Dermis microvascular lymphatic vessel endothelial cell (primary cell): ENCODE measurements around the gene UBE2L5. TPM values are rescaled to one million over a fixed set of nuclear protein-coding genes. Genes with fewer than 3 reads are reported as not detected.
A peak's percentile ranks its signal among the peaks of the same experiment; 100 is the strongest.
"Not testable (repeated sequence)": the region's sequence is repeated elsewhere in the genome, so short reads cannot be mapped to it uniquely, and the experiment has no call there.

Experiments
- DNase-seq, 2 donors: peaks; one replicate each; pipeline versions ENCODE4 v3.0.0 to v3.0.0-alpha.2; 2010; ENCODE audit warnings: low read depth in 2 of 2
- total RNA-seq: library from RNA; depleted of rRNA; stranded (reverse); fragments of >200 nt; gene quantifications from 2 replicates; pipeline ENCODE4 v1.2.1, GENCODE V29; 2014

UBE2L5 gene
- total RNA-seq, 1 donor from 2014 or later: not detected

DNA sequence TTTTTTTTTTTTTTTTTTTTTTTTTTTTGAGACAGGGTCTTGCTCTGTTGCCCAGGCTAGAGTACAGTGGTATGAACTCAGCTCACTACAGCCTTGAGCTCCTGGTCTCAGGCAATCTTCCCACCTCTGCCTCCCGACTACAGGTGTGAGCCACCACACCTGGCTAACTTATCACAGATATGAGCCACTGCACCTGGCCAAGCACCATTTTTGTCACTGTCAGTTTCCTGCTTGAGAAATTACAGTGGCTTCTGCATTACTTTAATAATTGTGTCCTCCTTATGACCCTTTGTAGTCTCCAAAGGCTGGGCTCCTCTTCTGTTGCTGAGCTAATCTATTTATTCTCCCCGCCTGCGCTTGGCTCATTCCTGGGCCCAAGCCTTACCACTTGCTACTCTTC, 16.0 kb downstream of the UBE2L5 start:
- no peak for DNase-seq

- no peak for DNase-seq
These were observed 18.8 kb downstream of the UBE2L5 start for GRCh38 chr13:30440910-30441703.

DNA sequence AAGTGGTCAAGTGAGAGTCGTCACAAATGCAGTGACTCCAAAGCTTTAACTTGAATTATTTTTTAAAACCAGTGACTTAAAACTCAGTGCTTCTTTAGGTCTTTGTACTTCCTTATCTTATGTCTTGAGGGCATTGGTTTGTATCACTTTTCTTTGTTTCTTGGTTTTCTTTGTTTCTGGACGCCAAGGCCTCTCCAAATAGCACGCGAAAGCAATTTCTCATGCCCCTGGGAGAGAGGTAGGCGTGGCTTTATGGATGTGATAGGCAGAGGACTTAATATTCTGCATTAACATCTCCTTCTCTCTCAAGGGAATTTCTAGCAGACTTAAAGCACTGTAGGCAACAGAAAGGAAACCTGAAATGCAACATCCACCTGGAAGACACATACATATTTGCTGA, 20.6 kb downstream of the UBE2L5 start:
- DNase-seq: no peak

GRCh38 chr13:30443491-30443890, 21.2 kb downstream of the UBE2L5 start:
- DNase-seq: not testable (repeated sequence)

- no peak for DNase-seq
These were observed 21.7 kb downstream of the UBE2L5 start for GRCh38 chr13:30443957-30444404.

- DNase-seq: no peak
These were observed 23.8 kb downstream of the UBE2L5 start for GRCh38 chr13:30446126-30446500.

GRCh38 chr13:30448441-30448840, 26.1 kb downstream of the UBE2L5 start:
- no peak for DNase-seq

DNA sequence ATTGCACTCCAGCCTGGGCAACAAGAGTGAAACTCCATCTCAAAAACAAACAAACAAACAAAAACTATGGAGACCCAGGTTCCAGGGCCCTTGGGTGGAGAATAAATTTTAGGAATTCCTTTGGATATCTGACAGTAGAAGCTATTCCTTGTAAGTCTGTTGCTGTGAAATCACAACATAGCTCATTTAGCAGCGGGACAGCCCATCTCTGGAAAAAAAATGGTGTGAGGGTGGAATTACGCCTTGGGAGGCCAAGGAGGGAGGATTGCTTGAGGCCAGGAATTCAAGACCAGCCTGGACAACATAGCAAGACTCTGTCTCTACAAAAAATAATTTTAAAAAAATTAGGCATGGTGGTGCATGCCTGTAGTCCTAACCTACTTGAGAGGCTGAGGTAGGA, 27.8 kb downstream of the UBE2L5 start:
- no peak for DNase-seq

GRCh38 chr13:30451476-30451875, 29.2 kb downstream of the UBE2L5 start:
- not testable (repeated sequence) for DNase-seq

DNA sequence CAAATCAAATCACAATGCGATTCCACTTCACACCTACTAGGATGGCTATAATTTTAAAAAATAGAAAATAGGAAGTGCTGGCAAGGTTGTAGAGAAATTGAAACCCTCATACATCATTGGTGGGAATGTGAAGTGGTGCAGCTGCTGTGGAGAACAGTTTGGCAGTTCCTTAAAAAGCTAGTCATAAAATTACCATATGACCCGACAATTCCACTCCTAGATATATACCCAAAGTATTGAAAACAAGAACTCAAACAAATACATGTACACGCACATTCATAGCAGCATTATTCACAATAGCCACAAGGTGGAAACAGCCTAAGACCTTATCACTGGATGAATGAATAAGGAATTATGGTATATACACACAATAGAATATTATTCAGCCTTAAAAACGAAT, 31.4 kb downstream of the UBE2L5 start:
- peak in 1 of 2 donors; percentile 13 for DNase-seq

DNA sequence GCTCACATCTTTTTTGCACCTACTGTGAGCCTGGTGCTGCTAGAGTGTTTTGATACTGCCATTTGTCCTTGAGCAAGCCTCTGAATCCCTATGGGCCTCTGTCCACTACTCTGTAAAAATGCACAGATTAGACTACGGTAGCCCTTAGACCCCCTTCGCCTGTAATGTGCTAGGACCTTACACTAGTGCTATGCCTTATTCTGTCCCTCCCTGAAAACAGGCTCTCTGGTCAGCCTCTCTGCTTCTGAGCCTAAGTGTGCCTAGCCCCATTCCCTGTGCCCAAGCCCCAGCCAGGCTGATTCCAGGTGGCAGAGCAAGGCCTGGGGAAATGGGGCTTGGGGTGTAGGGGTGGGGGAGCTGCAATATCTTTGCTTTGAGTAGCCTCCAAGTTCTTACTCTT, 32.7 kb downstream of the UBE2L5 start:
- DNase-seq: no peak

GRCh38 chr13:30456290-30456689, 34.0 kb downstream of the UBE2L5 start:
- DNase-seq: no peak

- DNase-seq: no peak
These were observed 35.1 kb downstream of the UBE2L5 start for GRCh38 chr13:30457306-30457891.

DNA sequence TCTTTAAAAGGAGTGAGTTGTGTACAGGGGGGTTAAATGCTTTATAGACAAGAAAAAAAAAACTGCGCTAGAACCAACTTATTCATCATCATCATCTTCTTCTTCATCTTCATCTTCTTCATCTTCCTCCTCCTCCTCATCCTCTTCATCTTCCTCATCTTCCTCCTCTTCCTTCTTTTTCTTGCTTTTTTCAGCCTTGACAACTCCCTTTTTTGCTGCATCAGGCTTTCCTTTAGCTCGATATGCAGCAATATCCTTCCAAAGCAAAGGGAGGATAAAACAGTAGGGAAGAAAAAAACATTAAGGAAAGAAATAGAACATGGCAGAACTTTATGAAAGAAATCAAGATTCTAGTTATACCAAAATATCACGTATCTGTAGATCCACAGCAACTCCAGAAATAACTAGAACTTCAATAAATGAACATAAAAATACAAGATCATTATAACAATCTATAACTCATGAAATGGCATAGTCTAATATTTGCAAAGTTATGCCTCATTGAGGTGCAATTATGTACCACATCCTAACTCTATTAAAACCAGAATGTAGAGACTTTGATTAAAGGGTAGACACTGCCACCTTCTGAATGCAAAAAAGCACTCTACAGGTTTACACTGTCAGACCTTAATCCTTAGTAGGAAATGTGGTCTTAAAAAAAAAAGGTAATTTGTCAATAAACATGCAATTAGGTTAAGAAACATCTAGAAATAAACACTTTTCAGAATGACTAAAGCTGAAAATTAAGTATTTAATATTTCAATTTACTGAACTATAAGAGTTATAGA, 39.2 kb downstream of the UBE2L5 start:
- DNase-seq: peak; percentile 40 to 41

DNA sequence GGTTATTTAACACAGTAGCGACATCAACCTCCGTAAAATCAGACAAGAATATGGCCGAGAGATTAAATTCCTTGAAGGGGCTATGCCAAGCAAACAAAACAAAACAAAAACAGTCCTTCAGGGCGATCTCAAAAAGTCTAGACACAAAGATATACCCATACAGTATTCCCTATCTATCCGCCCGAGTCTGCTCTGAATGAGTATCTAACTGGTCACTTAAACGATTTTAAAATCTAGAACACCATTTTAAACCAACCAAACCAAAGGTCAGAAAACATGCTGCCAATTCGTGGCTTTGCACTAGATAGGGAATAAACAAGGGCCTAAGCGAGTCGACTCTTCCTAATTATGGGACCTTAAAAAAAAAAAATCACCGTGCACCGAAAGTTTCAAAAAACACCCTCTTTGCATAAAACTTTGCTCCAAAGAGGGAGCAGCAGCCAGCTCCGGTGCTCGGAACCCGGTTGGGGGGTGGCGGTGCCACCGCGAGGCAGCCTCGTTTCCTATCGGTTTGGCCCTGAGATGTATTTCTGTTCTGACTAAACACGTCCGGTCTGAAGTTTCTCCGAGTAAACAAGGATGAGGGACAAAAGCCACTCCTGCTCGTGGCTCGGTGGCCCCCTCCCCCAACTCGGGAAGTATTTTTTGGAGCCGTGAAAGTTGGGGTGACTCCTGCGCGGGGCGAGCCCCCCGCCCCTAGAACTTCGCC, 41.6 kb downstream of the UBE2L5 start:
- DNase-seq: peak; percentile 69 to 86

- DNase-seq: peak; percentile 31 to 83
These were observed 42.4 kb downstream of the UBE2L5 start for GRCh38 chr13:30464496-30465342.

GRCh38 chr13:30465343-30465592, 43.0 kb downstream of the UBE2L5 start:
- no peak for DNase-seq

- peak; percentile 98 to 99 for DNase-seq
These were observed 43.5 kb downstream of the UBE2L5 start, which contains the start of gene HMGB1 for GRCh38 chr13:30465593-30466357. Gene HMGB1, minus strand, starts transcription at chr13:30465936. Its CDS starts 2,256 bp downstream, at chr13:30463680.

DNA sequence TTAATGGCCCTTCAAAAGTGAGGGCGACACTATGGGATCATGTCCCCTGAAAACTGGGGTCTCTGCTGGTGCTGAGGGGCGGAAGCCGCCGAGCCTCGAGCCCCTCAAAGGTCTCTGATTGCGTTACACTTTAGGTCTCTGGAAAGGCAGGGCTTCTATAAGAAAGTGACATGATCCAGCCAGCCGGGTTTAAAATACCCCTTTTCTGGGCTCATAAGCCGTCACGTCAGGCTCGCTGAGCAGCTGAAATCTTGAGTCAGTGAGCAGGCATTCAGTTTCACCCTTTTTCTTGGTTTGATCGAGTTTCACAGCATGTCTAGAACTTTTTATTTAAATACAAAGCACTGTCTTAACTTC, 44.0 kb downstream of the UBE2L5 start:
- DNase-seq: no peak

DNA sequence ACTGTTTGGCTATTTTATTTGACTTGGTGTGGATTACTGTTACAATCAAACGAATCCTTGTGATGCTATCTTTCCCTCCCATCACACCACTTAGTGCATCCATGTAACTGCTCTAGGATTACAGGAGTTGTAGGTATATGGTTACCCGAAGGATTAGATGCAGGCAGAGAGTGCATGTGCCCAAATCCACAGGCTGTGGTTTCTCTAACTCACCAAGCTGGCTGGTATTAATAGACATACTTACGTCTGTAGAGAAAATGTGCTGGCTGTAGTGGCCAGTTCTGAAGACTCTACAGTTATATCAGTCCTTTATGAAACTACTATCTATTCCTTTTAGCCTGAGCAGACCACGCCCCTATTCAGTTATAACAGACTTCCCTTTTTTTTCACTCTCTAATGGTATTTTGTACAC, 44.6 kb downstream of the UBE2L5 start:
- DNase-seq: no peak
